ENCODE results near the gene IL3. TPM values are rescaled to one million over a fixed set of nuclear protein-coding genes. Genes with fewer than 3 reads are reported as not detected.

The IL3 gene
- total RNA-seq, 1 donor from 2014 or later, result not detected

- H3K27ac ChIP-seq (ENCODE audit: low read depth, low read length), result no peak overlapping the region
- Mint-ChIP-seq H3K27ac (ENCODE audit: unreplicated experiment) (peak overlapping the region; percentile 7), H3K4me1 (ENCODE audit: low read depth, unreplicated experiment) (no peaks in the 10 kb centered on the region), H3K9me3 (ENCODE audit: unreplicated experiment) (peaks cover 4% of the 10 kb centered on the region), H3K4me3 (ENCODE audit: unreplicated experiment) (no peak overlapping the region), H3K27me3 (ENCODE audit: low read depth, unreplicated experiment) (peaks cover 57% of the 10 kb centered on the region), H3K36me3 (ENCODE audit: low read depth, unreplicated experiment) (no peaks in the 10 kb centered on the region)
- H4K20me1 ChIP-seq (ENCODE audit: insufficient read depth, low read length), result no peaks in the 10 kb centered on the region
- no peak overlapping the region for H2AFZ ChIP-seq (ENCODE audit: low read depth, low read length)
- no peak overlapping the region for H3K4me2 ChIP-seq (ENCODE audit: low read length)
- TF ChIP-seq EZH2 (IDR thresholded peaks at IDR 0.05; ENCODE audit: insufficient read depth, low read length), result no peak
- H3K79me2 ChIP-seq (ENCODE audit: insufficient read depth, low read length), result no peaks in the 10 kb centered on the region
- no peak overlapping the region for H3K9ac ChIP-seq (ENCODE audit: low read length)
- DNase-seq (ENCODE audit: low read depth) (no peak), FAIRE-seq (no peak)
- H3K4me3 ChIP-seq (ENCODE audit: insufficient read depth, low read depth, low read length), result no peak overlapping the region
- H3K4me1 ChIP-seq (ENCODE audit: insufficient read depth, low read length), result no peaks in the 10 kb centered on the region
- H3K9me3 ChIP-seq (ENCODE audit: insufficient read depth, low read depth, low read length), result no peaks in the 10 kb centered on the region
- no peaks in the 10 kb centered on the region for H3K36me3 ChIP-seq (ENCODE audit: insufficient read depth, low read length)
- H3K27me3 ChIP-seq (ENCODE audit: insufficient read depth, low read length), result peaks cover 5% of the 10 kb centered on the region
These were observed 6.3 kb upstream of the IL3 start for GRCh38 chr5:132054031-132054696.

GRCh38 chr5:132054697-132055440 is 5.6 kb upstream of the IL3 start:
- H3K4me1 ChIP-seq (ENCODE audit: insufficient read depth, low read length), result no peaks in the 10 kb centered on the region
- TF ChIP-seq CTCF (IDR thresholded peaks at IDR 0.05; ENCODE audit: insufficient read depth, low read depth, low read length), result no peak
- no peak for TF ChIP-seq EZH2 (IDR thresholded peaks at IDR 0.05; ENCODE audit: insufficient read depth, low read length)
- peaks cover 57% of the 10 kb centered on the region for H3K27me3 Mint-ChIP-seq (ENCODE audit: low read depth, unreplicated experiment)
- H3K4me1 Mint-ChIP-seq (ENCODE audit: low read depth, unreplicated experiment), result no peaks in the 10 kb centered on the region
- no peak for FAIRE-seq
- no peak overlapping the region for H3K27ac Mint-ChIP-seq (ENCODE audit: unreplicated experiment)
- no peak for DNase-seq (ENCODE audit: low read depth)
- H3K36me3 ChIP-seq (ENCODE audit: insufficient read depth, low read length), result no peaks in the 10 kb centered on the region
- no peaks in the 10 kb centered on the region for H3K79me2 ChIP-seq (ENCODE audit: insufficient read depth, low read length)
- no peak overlapping the region for H3K4me3 Mint-ChIP-seq (ENCODE audit: unreplicated experiment)
- no peaks in the 10 kb centered on the region for H3K36me3 Mint-ChIP-seq (ENCODE audit: low read depth, unreplicated experiment)
- no peak overlapping the region for H3K4me2 ChIP-seq (ENCODE audit: low read length)
- no peaks in the 10 kb centered on the region for H3K9me3 ChIP-seq (ENCODE audit: insufficient read depth, low read depth, low read length)
- no peak overlapping the region for H2AFZ ChIP-seq (ENCODE audit: low read depth, low read length)
- peaks cover 9% of the 10 kb centered on the region for H3K9me3 Mint-ChIP-seq (ENCODE audit: unreplicated experiment)
- peaks cover 2% of the 10 kb centered on the region for H3K27me3 ChIP-seq (ENCODE audit: insufficient read depth, low read length)
- H4K20me1 ChIP-seq (ENCODE audit: insufficient read depth, low read length), result no peaks in the 10 kb centered on the region
- H3K9ac ChIP-seq (ENCODE audit: low read length), result no peak overlapping the region
- H3K4me3 ChIP-seq (ENCODE audit: insufficient read depth, low read depth, low read length), result no peak overlapping the region
- H3K27ac ChIP-seq (ENCODE audit: low read depth, low read length), result no peak overlapping the region

DNA sequence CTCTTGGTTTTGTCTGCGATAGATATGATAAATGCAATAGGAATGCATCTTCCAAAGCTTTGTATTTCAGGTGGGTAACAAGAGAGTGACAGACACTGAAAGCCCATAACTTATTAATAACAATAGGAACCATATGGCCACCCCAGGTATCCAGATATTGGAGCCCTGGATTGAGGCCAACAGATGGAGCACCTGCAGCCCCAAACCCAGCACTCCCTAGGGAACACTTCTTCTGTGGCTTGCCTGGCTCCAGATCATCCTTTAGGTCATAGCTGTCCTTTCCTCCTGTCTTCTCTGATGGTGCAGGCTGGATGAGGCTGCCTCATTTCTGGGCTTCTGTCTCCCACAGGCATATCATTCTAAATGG is 5.0 kb upstream of the IL3 start:
- Histone ChIP-seq H3K4me1 (ENCODE audit: insufficient read depth, low read length) (no peaks in the 10 kb centered on the region), H3K4me2 (ENCODE audit: low read length) (no peak overlapping the region), H3K9me3 (ENCODE audit: insufficient read depth, low read depth, low read length) (no peaks in the 10 kb centered on the region), H3K9ac (ENCODE audit: low read length) (no peak overlapping the region), H3K27me3 (ENCODE audit: insufficient read depth, low read length) (peaks cover 2% of the 10 kb centered on the region), H3K27ac (ENCODE audit: low read depth, low read length) (no peak overlapping the region), H3K79me2 (ENCODE audit: insufficient read depth, low read length) (no peaks in the 10 kb centered on the region), H3K36me3 (ENCODE audit: insufficient read depth, low read length) (no peaks in the 10 kb centered on the region), H3K4me3 (ENCODE audit: insufficient read depth, low read depth, low read length) (no peak overlapping the region), H2AFZ (ENCODE audit: low read depth, low read length) (no peak overlapping the region), H4K20me1 (ENCODE audit: insufficient read depth, low read length) (no peaks in the 10 kb centered on the region)
- FAIRE-seq (no peak), DNase-seq (ENCODE audit: low read depth) (no peak)
- Mint-ChIP-seq H3K36me3 (ENCODE audit: low read depth, unreplicated experiment) (no peaks in the 10 kb centered on the region), H3K27me3 (ENCODE audit: low read depth, unreplicated experiment) (peaks cover 54% of the 10 kb centered on the region), H3K9me3 (ENCODE audit: unreplicated experiment) (peaks cover 9% of the 10 kb centered on the region), H3K27ac (ENCODE audit: unreplicated experiment) (no peak overlapping the region), H3K4me3 (ENCODE audit: unreplicated experiment) (no peak overlapping the region), H3K4me1 (ENCODE audit: low read depth, unreplicated experiment) (no peaks in the 10 kb centered on the region)
- TF ChIP-seq EZH2 (IDR thresholded peaks at IDR 0.05; ENCODE audit: insufficient read depth, low read length) (no peak), CTCF (IDR thresholded peaks at IDR 0.05; ENCODE audit: insufficient read depth, low read depth, low read length) (no peak)
